Neural cell (in vitro differentiated cells): ENCODE measurements around the gene RBM38.

Experiments
- CTCF ChIP-seq: fragments of 450-650 bp; IDR thresholded peaks from 2 replicates; pipeline ENCODE4 v1.5.1; 2014; ENCODE audit warnings: antibody characterized with exemption, mild to moderate bottlenecking, moderate library complexity; ENCODE audit not compliant: poor library complexity, severe bottlenecking
- EZH2 ChIP-seq: fragments of 200-600, 300-800 bp; shearing (Covaris generic), sonication (generic); IDR thresholded peaks from 2 replicates; pipeline ENCODE4 v1.6.1; 2014; ENCODE audit warnings: antibody characterized with exemption, low read length, borderline replicate concordance, mild to moderate bottlenecking; ENCODE audit not compliant: insufficient read depth, poor library complexity, severe bottlenecking
- POLR2AphosphoS5 ChIP-seq: IDR thresholded peaks from 2 replicates; pipeline ENCODE4 v1.6.1; 2012
- RAD21 ChIP-seq: fragments of 450-650 bp; conservative IDR thresholded peaks from 2 replicates; pipeline ENCODE4 v1.6.1; 2014; ENCODE audit warnings: antibody characterized with exemption, mild to moderate bottlenecking, moderate library complexity

- no peak for TF ChIP-seq CTCF
- TF ChIP-seq RAD21 = no peak
- TF ChIP-seq POLR2AphosphoS5 = no peak
- TF ChIP-seq EZH2 = no peak
These were observed 64.9 kb downstream of the RBM38 start for GRCh38 chr20:57456116-57456515.
